ENCODE measurements around the gene OTX1. TPM values are rescaled to one million over a fixed set of nuclear protein-coding genes. Genes with fewer than 3 reads are reported as not detected.

Gene OTX1
- total and polyA plus RNA-seq, 2 donors (not counting 3 experiments of a cell fraction or from before 2014, with no cell fraction given): not detected

DNA sequence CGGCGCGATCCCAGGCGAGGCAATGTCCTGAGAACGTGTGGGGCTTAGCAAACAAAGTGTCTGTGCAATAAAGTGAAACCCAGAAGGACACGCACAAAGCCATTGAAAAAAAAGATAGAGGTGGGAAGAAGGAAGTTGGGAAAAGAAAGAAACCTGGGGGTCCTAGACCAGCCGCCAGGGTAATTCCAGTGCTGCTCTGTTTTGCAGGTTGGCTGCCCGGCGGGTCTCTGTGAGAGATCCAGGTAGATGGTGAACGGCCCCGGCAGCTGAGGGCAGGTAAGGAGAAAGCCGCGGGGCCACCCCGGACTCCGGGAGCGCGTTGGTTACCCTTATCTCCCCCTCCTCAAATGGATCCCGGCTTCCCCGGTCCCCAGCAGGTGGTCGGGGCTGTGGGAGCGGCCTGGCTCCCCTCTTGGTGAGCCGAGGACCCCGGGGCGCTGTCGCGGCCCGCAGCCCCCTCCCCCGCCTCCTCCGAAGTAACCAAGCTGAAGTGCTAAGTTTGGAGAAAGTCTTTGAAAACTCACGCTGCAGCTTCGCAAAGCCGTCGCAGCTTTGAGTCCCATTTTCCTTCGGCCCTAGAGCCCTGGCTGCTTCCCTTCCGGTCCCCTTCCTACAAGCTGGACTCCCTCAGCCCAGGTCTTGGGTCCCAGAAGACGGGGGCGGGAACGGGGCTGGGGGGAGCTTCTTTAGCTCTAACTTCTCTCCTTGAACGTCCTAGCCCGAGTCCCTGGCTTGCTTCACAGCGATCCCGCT is 588 bp downstream of the OTX1 start:
- intact Hi-C loops (cut with micrococcal nuclease) (loop anchor here (10.0 kb wide), 2 partner anchors 346 to 576 kb away; partner anchors contain the start of gene EHBP1), dilution Hi-C loops (cut with MboI; ENCODE audit: extremely low pct_ligation_motif_present, low sequenced_read_pairs) (no loop called here)
- Histone ChIP-seq H3K27me3 (ENCODE audit: control insufficient read depth in 2 of 2, insufficient read depth in 2 of 2, low read length in 2 of 2) (peaks cover 76 to 83% of the 10 kb centered on the region in 2 experiments), H3K36me3 (ENCODE audit: control insufficient read depth in 2 of 2, extremely low read depth in 1 of 2, insufficient read depth in 2 of 2, low read length in 2 of 2) (no peaks in the 10 kb centered on the region), H3K9ac (replicated peaks; ENCODE audit: extremely low read depth, insufficient read depth, low read length) (no peak overlapping the region), H3K4me2 (ENCODE audit: insufficient read depth, low read length) (peak overlapping the region; percentile 73), H3K4me3 (replicated peaks in 1 of 3; ENCODE audit: insufficient read depth in 1 of 3, low read depth in 1 of 3, low read length in 3 of 3) (peak overlapping the region; percentile 8 to 42 (median 41)), H3K4me1 (ENCODE audit: control insufficient read depth, extremely low read depth, insufficient read depth, low read length) (peaks cover 31% of the 10 kb centered on the region), H3K9me3 (replicated peaks; ENCODE audit: control insufficient read depth, insufficient read depth, low read length) (no peaks in the 10 kb centered on the region), H4K20me1 (replicated peaks; ENCODE audit: control insufficient read depth, extremely low read depth, insufficient read depth, low read length) (no peaks in the 10 kb centered on the region), H3K27ac (ENCODE audit: insufficient read depth, low read depth, low read length) (no peak overlapping the region), H3K79me2 (ENCODE audit: control insufficient read depth, insufficient read depth, low read length) (no peaks in the 10 kb centered on the region), H2AFZ (ENCODE audit: low read depth, low read length) (peak overlapping the region; percentile 25), H3K9me1 (replicated peaks; ENCODE audit: control insufficient read depth, extremely low read depth, insufficient read depth, low read length) (no peaks in the 10 kb centered on the region)
- POLR2A ChIA-PET: no interaction called here
- CTCF ChIA-PET: interaction anchor here (0.6 kb wide), 1 partner anchor 9 kb away, joined by 3 read pairs; no protein-coding TSS in a partner anchor
- TF ChIP-seq, protein P1, sequence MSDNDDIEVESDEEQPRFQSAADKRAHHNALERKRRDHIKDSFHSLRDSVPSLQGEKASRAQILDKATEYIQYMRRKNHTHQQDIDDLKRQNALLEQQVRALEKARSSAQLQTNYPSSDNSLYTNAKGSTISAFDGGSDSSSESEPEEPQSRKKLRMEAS (IDR thresholded peaks at IDR 0.05; ENCODE audit: insufficient read depth, insufficient read length): no peak
- peak; percentile 90 for TF ChIP-seq EZH2 (IDR thresholded peaks at IDR 0.05; ENCODE audit: borderline replicate concordance, low read depth, low read length, severe bottlenecking)
- no peak for DNase-seq (ENCODE audit: low read depth, low spot score)
- no peak for FAIRE-seq
- BruUV-seq (replicated peaks): no TSS peak

DNA sequence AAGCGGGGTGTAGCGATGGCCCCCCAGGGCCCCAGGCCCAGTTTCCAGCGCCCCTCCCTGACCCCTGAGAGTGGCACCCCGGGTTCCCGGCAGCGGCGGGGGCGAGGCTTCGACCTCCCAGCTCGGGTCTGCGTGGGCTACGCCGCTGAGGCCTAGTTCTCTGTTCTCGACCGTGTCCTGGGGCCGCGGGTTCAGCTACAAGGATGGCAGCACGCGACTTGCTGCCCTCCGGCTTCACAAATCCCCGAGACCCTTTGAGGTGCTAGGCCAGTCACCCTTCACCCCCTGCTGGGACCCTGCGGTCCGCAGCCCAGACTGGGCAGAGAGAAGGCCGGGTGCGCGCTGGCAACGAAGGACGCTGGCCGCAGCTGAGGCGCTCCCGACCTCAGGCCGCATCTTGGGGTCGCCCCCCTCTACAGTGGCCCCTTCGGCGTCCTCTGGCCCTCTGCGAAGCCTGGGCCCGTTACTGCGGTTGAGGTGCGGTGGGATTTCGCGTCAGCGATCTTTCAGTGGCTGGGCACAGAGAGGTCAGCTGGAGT is 1.2 kb downstream of the OTX1 start:
- Histone ChIP-seq H3K4me3 (replicated peaks in 1 of 3; ENCODE audit: insufficient read depth in 1 of 3, low read depth in 1 of 3, low read length in 3 of 3) (no peak overlapping the region), H4K20me1 (replicated peaks; ENCODE audit: control insufficient read depth, extremely low read depth, insufficient read depth, low read length) (no peaks in the 10 kb centered on the region), H3K36me3 (ENCODE audit: control insufficient read depth in 2 of 2, extremely low read depth in 1 of 2, insufficient read depth in 2 of 2, low read length in 2 of 2) (no peaks in the 10 kb centered on the region), H3K27ac (ENCODE audit: insufficient read depth, low read depth, low read length) (no peak overlapping the region), H3K4me2 (ENCODE audit: insufficient read depth, low read length) (no peak overlapping the region), H3K27me3 (ENCODE audit: control insufficient read depth in 2 of 2, insufficient read depth in 2 of 2, low read length in 2 of 2) (peaks cover 82 to 90% of the 10 kb centered on the region in 2 experiments), H3K79me2 (ENCODE audit: control insufficient read depth, insufficient read depth, low read length) (no peaks in the 10 kb centered on the region), H3K4me1 (ENCODE audit: control insufficient read depth, extremely low read depth, insufficient read depth, low read length) (peaks cover 37% of the 10 kb centered on the region), H3K9me1 (replicated peaks; ENCODE audit: control insufficient read depth, extremely low read depth, insufficient read depth, low read length) (no peaks in the 10 kb centered on the region), H3K9ac (replicated peaks; ENCODE audit: extremely low read depth, insufficient read depth, low read length) (no peak overlapping the region), H3K9me3 (replicated peaks; ENCODE audit: control insufficient read depth, insufficient read depth, low read length) (no peaks in the 10 kb centered on the region), H2AFZ (ENCODE audit: low read depth, low read length) (no peak overlapping the region)
- FAIRE-seq (no peak), DNase-seq (ENCODE audit: low read depth, low spot score) (no peak)
- ChIA-PET POLR2A (no interaction called here), CTCF (interaction anchor here (1.1 kb wide), 1 partner anchor 594 kb away, joined by 3 read pairs; no protein-coding TSS in a partner anchor)
- dilution Hi-C loops (cut with MboI; ENCODE audit: extremely low pct_ligation_motif_present, low sequenced_read_pairs): no loop called here
- TF ChIP-seq POLR2AphosphoS5 (IDR thresholded peaks at IDR 0.05; ENCODE audit: insufficient read depth, low read depth, low read length) (no peak), EZH2 (IDR thresholded peaks at IDR 0.05; ENCODE audit: borderline replicate concordance, low read depth, low read length, severe bottlenecking) (peak; percentile 15)
- intact Hi-C loops (cut with micrococcal nuclease): loop anchor here (10.0 kb wide), 2 partner anchors 347 to 577 kb away; partner anchors contain the start of gene EHBP1
- no TSS peak for BruUV-seq (replicated peaks)

Data from endothelial cell of umbilical vein (primary cell).